H9 (cell line): ENCODE measurements around the gene SSTR1. TPM values are rescaled to one million over a fixed set of nuclear protein-coding genes. Genes with fewer than 3 reads are reported as not detected.
A peak's percentile ranks its signal among the peaks of the same experiment; 100 is the strongest.

ENCODE experiments used
- DNase-seq: peaks from one replicate; pipeline ENCODE4 v3.0.0-alpha.2; 2017
- H2AFZ ChIP-seq: one replicate; pipeline ENCODE4 v1.6.1; 2013; ENCODE audit warnings: mild to moderate bottlenecking, low read length, control low read depth, moderate library complexity
- H2AK5ac ChIP-seq: 2 replicates; pipeline ENCODE4 v1.6.1; 2013; ENCODE audit warnings: low read length, control low read depth, mixed read lengths; ENCODE audit not compliant: insufficient read length
- H2BK120ac ChIP-seq: one replicate; pipeline ENCODE4 v1.6.1; 2013; ENCODE audit warnings: low read depth, mild to moderate bottlenecking, low read length, control low read depth, inconsistent platforms; ENCODE audit not compliant: poor library complexity, severe bottlenecking
- H2BK12ac ChIP-seq: 2 replicates; pipeline ENCODE4 v1.6.1; 2013; ENCODE audit warnings: low read length, control low read depth, mixed read lengths, low read depth; ENCODE audit not compliant: insufficient read length
- H2BK15ac ChIP-seq: 2 replicates; pipeline ENCODE4 v1.6.1; 2013; ENCODE audit warnings: low read depth, low read length, control low read depth
- H2BK20ac ChIP-seq: one replicate; pipeline ENCODE4 v1.6.1; 2013; ENCODE audit warnings: low read depth, mild to moderate bottlenecking, low read length, control low read depth, inconsistent platforms; ENCODE audit not compliant: poor library complexity, severe bottlenecking
- H2BK5ac ChIP-seq: 2 replicates; pipeline ENCODE4 v1.6.1; 2013; ENCODE audit warnings: low read length, control low read depth, mixed read lengths; ENCODE audit not compliant: insufficient read length
- H3K14ac ChIP-seq: 2 replicates; pipeline ENCODE4 v1.6.1; 2013; ENCODE audit warnings: low read length, control low read depth; ENCODE audit not compliant: insufficient read depth
- H3K18ac ChIP-seq: 2 replicates; pipeline ENCODE4 v1.6.1; 2013; ENCODE audit warnings: low read depth, mild to moderate bottlenecking, mixed read lengths, low read length, control low read depth; ENCODE audit not compliant: insufficient read length
- H3K23ac ChIP-seq: 2 replicates; pipeline ENCODE4 v1.6.1; 2013; ENCODE audit warnings: low read length, control low read depth, mixed read lengths, low read depth; ENCODE audit not compliant: insufficient read length
- H3K23me2 ChIP-seq: 2 replicates; pipeline ENCODE4 v1.6.1; 2013; ENCODE audit warnings: low read depth, mild to moderate bottlenecking, mixed read lengths, low read length, control low read depth; ENCODE audit not compliant: insufficient read length, poor library complexity, severe bottlenecking
- H3K27ac ChIP-seq: 2 replicates; pipeline ENCODE4 v1.5.1; 2013; ENCODE audit warnings: low read length, control low read depth, mixed read lengths, low read depth; ENCODE audit not compliant: insufficient read length
- H3K27me3 ChIP-seq: 2 replicates; pipeline ENCODE4 v1.6.1; 2013; ENCODE audit warnings: low read length, control low read depth, inconsistent platforms; ENCODE audit not compliant: insufficient read depth
- H3K4ac ChIP-seq: 2 replicates; pipeline ENCODE4 v1.6.1; 2013; ENCODE audit warnings: low read depth, mild to moderate bottlenecking, control low read depth, inconsistent platforms, low read length, moderate library complexity
- H3K4me1 ChIP-seq: 2 replicates; pipeline ENCODE4 v1.6.1; 2013; ENCODE audit warnings: low read length, control low read depth, inconsistent platforms; ENCODE audit not compliant: insufficient read depth
- H3K4me2 ChIP-seq: 2 replicates; pipeline ENCODE4 v1.6.1; 2013; ENCODE audit warnings: low read length, control low read depth, mixed read lengths; ENCODE audit not compliant: insufficient read length, insufficient read depth
- H3K56ac ChIP-seq: 2 replicates; pipeline ENCODE4 v1.6.1; 2013; ENCODE audit warnings: low read depth, mild to moderate bottlenecking, mixed read lengths, low read length, control low read depth; ENCODE audit not compliant: insufficient read length
- H3K79me1 ChIP-seq: 2 replicates; pipeline ENCODE4 v1.6.1; 2013; ENCODE audit warnings: low read depth, mild to moderate bottlenecking, moderate library complexity, low read length, control low read depth, inconsistent platforms; ENCODE audit not compliant: insufficient read depth, poor library complexity, severe bottlenecking
- H3K79me2 ChIP-seq: 2 replicates; pipeline ENCODE4 v1.6.1; 2013; ENCODE audit warnings: low read length, control low read depth, inconsistent platforms; ENCODE audit not compliant: insufficient read depth
- H3K9ac ChIP-seq: 2 replicates; pipeline ENCODE4 v1.6.1; 2013; ENCODE audit warnings: low read length, control low read depth, mixed read lengths; ENCODE audit not compliant: insufficient read length; ENCODE audit errors: extremely low read depth
- H3K9me3 ChIP-seq: one replicate; pipeline ENCODE4 v1.6.1; 2013; ENCODE audit warnings: low read depth, low read length, inconsistent platforms; ENCODE audit not compliant: control insufficient read depth
- H3T11ph ChIP-seq: one replicate; pipeline ENCODE4 v1.6.1; 2013; ENCODE audit warnings: mild to moderate bottlenecking, low read length, control low read depth, inconsistent platforms
- H4K20me1 ChIP-seq: one replicate; pipeline ENCODE4 v1.6.1; 2013; ENCODE audit not compliant: control insufficient read depth, insufficient read length, insufficient read depth
- H4K5ac ChIP-seq: 2 replicates; pipeline ENCODE4 v1.6.1; 2013; ENCODE audit warnings: low read depth, mild to moderate bottlenecking, mixed read lengths, low read length, control low read depth; ENCODE audit not compliant: insufficient read length
- H4K8ac ChIP-seq: replicated peaks from 2 replicates; pipeline ENCODE4 v1.6.1; 2013; ENCODE audit warnings: low read length, control low read depth, mixed read lengths, low read depth; ENCODE audit not compliant: insufficient read length
- H4K91ac ChIP-seq: 2 replicates; pipeline ENCODE4 v1.6.1; 2013; ENCODE audit warnings: low read depth, mild to moderate bottlenecking, moderate library complexity, mixed read lengths, low read length, control low read depth; ENCODE audit not compliant: insufficient read length
- H3K27ac Mint-ChIP-seq, 3 experiments: 2 replicates in 2 of 3; 3 replicates in 1 of 3; pipeline ENCODE4 v1.8.0; 2020 to 2021; ENCODE audit warnings: mixed read lengths in 3 of 3, mild to moderate bottlenecking in 1 of 3, moderate library complexity in 1 of 3
- H3K27me3 Mint-ChIP-seq: 2 replicates; pipeline ENCODE4 v1.8.0; 2021; ENCODE audit warnings: low read depth, mild to moderate bottlenecking, moderate library complexity, mixed read lengths
- H3K36me3 Mint-ChIP-seq, 3 experiments: 2 replicates in 2 of 3; 3 replicates in 1 of 3; pipeline ENCODE4 v1.8.0; 2020 to 2021; ENCODE audit warnings: low read depth in 3 of 3, mixed read lengths in 3 of 3; ENCODE audit not compliant: insufficient read depth in 1 of 3
- H3K4me1 Mint-ChIP-seq, 2 experiments: 2 replicates each; pipeline ENCODE4 v1.8.0; 2020; ENCODE audit warnings: mixed read lengths in 2 of 2
- H3K4me3 Mint-ChIP-seq, 2 experiments: 2 replicates in 1 of 2; 3 replicates in 1 of 2; pipeline ENCODE4 v1.8.0; 2020 to 2021; ENCODE audit warnings: mild to moderate bottlenecking in 2 of 2, mixed read lengths in 2 of 2, moderate library complexity in 1 of 2
- H3K9me3 Mint-ChIP-seq, 2 experiments: 2 replicates in 1 of 2; 3 replicates in 1 of 2; pipeline ENCODE4 v1.8.0; 2020; ENCODE audit warnings: mild to moderate bottlenecking in 2 of 2, mixed read lengths in 2 of 2, moderate library complexity in 1 of 2
- WGBS: extraction: QIAGEN DNeasy Blood & Tissue Kit; methylation state at CpG from one replicate; pipeline ENCODE4 v1.1.7; 2013; ENCODE audit warnings: missing lambda C conversion rate, low lambda C conversion rate, mixed read lengths; ENCODE audit not compliant: insufficient read length; ENCODE audit errors: extremely low coverage; 5-methylcytosine and 5-hydroxymethylcytosine counted together
- total RNA-seq: library from RNA; stranded (reverse); gene quantifications from 2 replicates; pipeline ENCODE4 v1.2.1, GENCODE V29; 2021
- TF ChIP-seq, protein P1 (sequence below): fragments of 200-600 bp; sonication (generic); conservative IDR thresholded peaks from 3 replicates; pipeline ENCODE4 v1.8.0; 2021; ENCODE audit warnings: antibody characterized with exemption, mild to moderate bottlenecking

SSTR1 gene
- total RNA-seq, 1 experiment from 2014 or later = 0.98 TPM

DNA sequence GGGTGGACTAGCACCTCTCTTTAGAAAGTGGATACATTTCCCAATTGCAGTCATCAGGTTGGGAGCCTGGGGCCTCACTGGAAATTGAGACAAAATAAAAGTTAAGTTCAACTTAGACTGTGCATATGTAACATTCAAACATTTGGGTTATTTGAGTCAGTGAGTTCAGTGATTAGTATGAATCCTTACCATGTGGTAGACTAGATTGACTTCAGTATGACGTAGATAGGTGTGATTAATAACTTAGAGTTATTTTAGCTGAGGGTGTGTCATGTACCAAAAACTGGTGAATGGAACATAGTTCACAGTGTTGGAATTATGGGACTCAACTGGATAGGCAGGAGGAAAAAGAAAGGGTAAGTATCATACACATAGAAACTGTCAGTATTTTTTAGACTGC, 8.0 kb upstream of the SSTR1 start:
- Histone ChIP-seq H3K79me2 (0 out of 2 replicates have a peak, but pooled peaks cover 1% of the 10 kb centered on the region), H3K18ac (no peak overlapping the region), H2AK5ac (no peak overlapping the region), H2BK12ac (no peak overlapping the region), H3K23me2 (no peaks in the 10 kb centered on the region), H3K9ac (no peak overlapping the region), H4K91ac (no peak overlapping the region), H3K27ac (peak overlapping the region; percentile 43), H3K4me2 (no peak overlapping the region), H2BK20ac (no peak overlapping the region), H3K4ac (no peak overlapping the region), H3K79me1 (no peaks in the 10 kb centered on the region), H4K8ac (no peak overlapping the region), H3T11ph (no peak overlapping the region), H3K4me1 (no peaks in the 10 kb centered on the region; the same call in 1 of the 2 replicates), H4K5ac (no peak overlapping the region), H2BK15ac (no peak overlapping the region), H2BK5ac (no peak overlapping the region), H3K14ac (no peak overlapping the region), H2AFZ (no peak overlapping the region), H4K20me1 (no peaks in the 10 kb centered on the region), H3K56ac (no peak overlapping the region), H3K23ac (no peak overlapping the region), H2BK120ac (no peak overlapping the region), H3K9me3 (no peaks in the 10 kb centered on the region), H3K27me3 (no peaks in the 10 kb centered on the region)
- peak overlapping the region in 1 of 2 experiments; percentile 3; a peak in 1 of 5 replicates for H3K4me3 Mint-ChIP-seq
- H3K27me3 Mint-ChIP-seq = no peaks in the 10 kb centered on the region
- no CpG with 5 or more reads among the region's 1 CpG for WGBS
- H3K9me3 Mint-ChIP-seq = no peaks in the 10 kb centered on the region; a peak in 1 of 5 replicates
- no peak for DNase-seq
- peaks cover 44 to 60% (median 59%) of the 10 kb centered on the region in 3 experiments for H3K36me3 Mint-ChIP-seq
- H3K27ac Mint-ChIP-seq = peak overlapping the region in 2 of 3 experiments; percentile 85 to 97; a peak in 4 of 7 replicates
- peaks cover 55 to 67% of the 10 kb centered on the region in 2 experiments for H3K4me1 Mint-ChIP-seq
- TF ChIP-seq, protein P1, sequence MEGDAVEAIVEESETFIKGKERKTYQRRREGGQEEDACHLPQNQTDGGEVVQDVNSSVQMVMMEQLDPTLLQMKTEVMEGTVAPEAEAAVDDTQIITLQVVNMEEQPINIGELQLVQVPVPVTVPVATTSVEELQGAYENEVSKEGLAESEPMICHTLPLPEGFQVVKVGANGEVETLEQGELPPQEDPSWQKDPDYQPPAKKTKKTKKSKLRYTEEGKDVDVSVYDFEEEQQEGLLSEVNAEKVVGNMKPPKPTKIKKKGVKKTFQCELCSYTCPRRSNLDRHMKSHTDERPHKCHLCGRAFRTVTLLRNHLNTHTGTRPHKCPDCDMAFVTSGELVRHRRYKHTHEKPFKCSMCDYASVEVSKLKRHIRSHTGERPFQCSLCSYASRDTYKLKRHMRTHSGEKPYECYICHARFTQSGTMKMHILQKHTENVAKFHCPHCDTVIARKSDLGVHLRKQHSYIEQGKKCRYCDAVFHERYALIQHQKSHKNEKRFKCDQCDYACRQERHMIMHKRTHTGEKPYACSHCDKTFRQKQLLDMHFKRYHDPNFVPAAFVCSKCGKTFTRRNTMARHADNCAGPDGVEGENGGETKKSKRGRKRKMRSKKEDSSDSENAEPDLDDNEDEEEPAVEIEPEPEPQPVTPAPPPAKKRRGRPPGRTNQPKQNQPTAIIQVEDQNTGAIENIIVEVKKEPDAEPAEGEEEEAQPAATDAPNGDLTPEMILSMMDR = no peak
